Sigmoid colon (tissue), 7 donors: ENCODE measurements around the gene NOVA2. TPM values are rescaled to one million over a fixed set of nuclear protein-coding genes. Genes with fewer than 3 reads are reported as not detected.

Experiments
- DNase-seq: peaks from one replicate; pipeline ENCODE4 v3.0.0-alpha.2; 2019
- H3K27ac ChIP-seq, 4 donors: fragments of 200-600 bp; sonication (generic); one replicate each; pipeline ENCODE4 v1.5.1; 2016 to 2019; ENCODE audit warnings: mild to moderate bottlenecking in 1 of 4
- H3K27me3 ChIP-seq, 3 donors: fragments of 200-600 bp; sonication (generic); one replicate each; pipeline ENCODE4 v1.5.1; 2019; ENCODE audit warnings: mild to moderate bottlenecking in 1 of 3
- H3K36me3 ChIP-seq, 4 donors: fragments of 200-600 bp; sonication (generic); one replicate each; pipeline ENCODE4 v1.5.1; 2016 to 2019
- H3K4me1 ChIP-seq, 4 donors: fragments of 200-600 bp; sonication (generic); one replicate each; pipeline ENCODE4 v1.5.1; 2017 to 2019
- H3K4me3 ChIP-seq, 4 donors: fragments of 200-600 bp; sonication (generic); one replicate each; pipeline ENCODE4 v1.5.1; 2017 to 2019; ENCODE audit warnings: mild to moderate bottlenecking in 2 of 4, moderate library complexity in 1 of 4
- H3K9me3 ChIP-seq, 4 donors: fragments of 200-600 bp in 3 of 4; sonication (generic) in 3 of 4; one replicate each; pipeline versions ENCODE4 v1.5.1 to v1.6.1; 2013 to 2019
- EP300 ChIP-seq, 4 donors: sonication (generic); formaldehyde crosslinking; IDR thresholded peaks; one replicate each; pipeline ENCODE4 v1.6.1; 2017; ENCODE audit warnings: antibody characterized with exemption in 4 of 4
- POLR2A ChIP-seq, 2 donors: fragments of 450-650 bp; IDR thresholded peaks; one replicate each; pipeline ENCODE4 v1.6.1; 2016; ENCODE audit warnings: antibody characterized with exemption in 2 of 2, mild to moderate bottlenecking in 2 of 2, moderate library complexity in 2 of 2
- POLR2AphosphoS5 ChIP-seq, 4 donors: sonication (generic); formaldehyde crosslinking; IDR thresholded peaks; one replicate each; pipeline ENCODE4 v1.6.1; 2017; ENCODE audit warnings: antibody characterized with exemption in 4 of 4
- WGBS, 2 donors: extraction: QIAGEN DNeasy Blood & Tissue Kit; methylation state at CpG; one replicate each; pipeline ENCODE4 v1.1.7; 2013; 5-methylcytosine and 5-hydroxymethylcytosine counted together
- intact Hi-C: fragments of 100-400 bp; cut with DNase I; formaldehyde crosslinking; loops from one replicate; pipeline ENCODE4 v1.15.1; 2023
- polyA plus RNA-seq, 3 donors: library from polyadenylated mRNA; stranded (reverse); fragments of 200-250 nt; gene quantifications; one replicate each; pipeline ENCODE4 v1.2.3, GENCODE V29; 2013
- total RNA-seq, 4 donors: library from RNA; depleted of rRNA; stranded (reverse); fragments of >200 nt; gene quantifications; one replicate each; pipeline ENCODE4 v1.1.0, GENCODE V29; 2016
- TF ChIP-seq, protein P1 (sequence below), 4 experiments: fragments of 450-650 bp in 3 of 4; fragments of 200-600 bp in 1 of 4; IDR thresholded peaks; one replicate each; pipeline ENCODE4 v1.5.1; 2016 to 2019; ENCODE audit warnings: antibody characterized with exemption in 4 of 4, mild to moderate bottlenecking in 3 of 4, moderate library complexity in 2 of 4
- donor health status: healthy with polysubstance abuse.
- donor health status: Bipolar disorder and iron deficiency.
- donor health status: healthy.

NOVA2 gene
- total and polyA plus RNA-seq, 7 donors = 0.23 to 3.0 (median 0.68) TPM

DNA sequence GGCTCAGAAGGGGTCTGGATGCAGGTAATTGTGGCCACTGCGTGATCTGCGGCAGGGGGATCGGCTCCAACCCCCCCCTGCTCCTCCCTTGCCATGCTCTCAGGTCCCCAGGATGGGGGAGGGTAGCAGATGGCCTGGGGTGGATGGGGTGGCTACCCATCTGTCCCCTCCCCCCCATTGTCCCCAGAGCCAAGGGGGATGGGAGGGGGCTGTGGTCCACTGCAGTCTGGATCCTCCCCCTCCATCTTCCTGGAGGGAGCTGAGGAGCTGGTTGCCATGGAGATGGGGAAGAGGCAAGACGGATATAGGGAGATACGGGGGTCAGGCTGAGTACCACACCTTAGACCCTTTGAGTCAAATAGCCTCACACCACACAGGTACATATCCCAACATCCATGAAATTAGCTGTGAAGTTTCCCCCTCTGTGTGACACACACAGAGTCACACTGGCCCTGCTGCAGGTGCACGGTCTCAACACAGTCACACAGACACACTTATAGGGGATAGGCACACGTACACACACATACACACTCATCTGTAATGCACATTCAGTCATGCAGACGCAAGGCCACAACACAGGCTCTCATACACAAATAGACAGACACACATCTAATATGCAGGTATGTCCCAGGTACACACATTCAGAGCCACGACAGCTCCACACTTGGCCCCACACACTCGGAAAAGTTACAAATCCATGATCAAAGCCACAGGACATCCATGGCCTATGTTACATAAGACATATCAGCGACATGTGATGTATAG lies 1.8 kb upstream of the NOVA2 start:
- TF ChIP-seq EP300 (IDR thresholded peaks at IDR 0.05) = no peak
- no peak for TF ChIP-seq POLR2AphosphoS5 (IDR thresholded peaks at IDR 0.05)
- TF ChIP-seq, protein P1, sequence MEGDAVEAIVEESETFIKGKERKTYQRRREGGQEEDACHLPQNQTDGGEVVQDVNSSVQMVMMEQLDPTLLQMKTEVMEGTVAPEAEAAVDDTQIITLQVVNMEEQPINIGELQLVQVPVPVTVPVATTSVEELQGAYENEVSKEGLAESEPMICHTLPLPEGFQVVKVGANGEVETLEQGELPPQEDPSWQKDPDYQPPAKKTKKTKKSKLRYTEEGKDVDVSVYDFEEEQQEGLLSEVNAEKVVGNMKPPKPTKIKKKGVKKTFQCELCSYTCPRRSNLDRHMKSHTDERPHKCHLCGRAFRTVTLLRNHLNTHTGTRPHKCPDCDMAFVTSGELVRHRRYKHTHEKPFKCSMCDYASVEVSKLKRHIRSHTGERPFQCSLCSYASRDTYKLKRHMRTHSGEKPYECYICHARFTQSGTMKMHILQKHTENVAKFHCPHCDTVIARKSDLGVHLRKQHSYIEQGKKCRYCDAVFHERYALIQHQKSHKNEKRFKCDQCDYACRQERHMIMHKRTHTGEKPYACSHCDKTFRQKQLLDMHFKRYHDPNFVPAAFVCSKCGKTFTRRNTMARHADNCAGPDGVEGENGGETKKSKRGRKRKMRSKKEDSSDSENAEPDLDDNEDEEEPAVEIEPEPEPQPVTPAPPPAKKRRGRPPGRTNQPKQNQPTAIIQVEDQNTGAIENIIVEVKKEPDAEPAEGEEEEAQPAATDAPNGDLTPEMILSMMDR (IDR thresholded peaks at IDR 0.05) = no peak
- TF ChIP-seq POLR2A (IDR thresholded peaks at IDR 0.05) = no peak
- DNase-seq = no peak
- no peak overlapping the region for H3K27ac ChIP-seq
- H3K4me1 ChIP-seq = peaks cover 0 to 12% (median 11%) of the 10 kb centered on the region in 4 donors
- peaks cover 19 to 61% (median 58%) of the 10 kb centered on the region in 3 donors for H3K27me3 ChIP-seq
- H3K36me3 ChIP-seq = no peaks in the 10 kb centered on the region
- intact Hi-C loops = no loop called here
- no peaks in the 10 kb centered on the region for H3K9me3 ChIP-seq
- WGBS, 2 donors = 66 to 71% methylated on average over 11 of the region's 11 CpGs
- H3K4me3 ChIP-seq = no peak overlapping the region

DNA sequence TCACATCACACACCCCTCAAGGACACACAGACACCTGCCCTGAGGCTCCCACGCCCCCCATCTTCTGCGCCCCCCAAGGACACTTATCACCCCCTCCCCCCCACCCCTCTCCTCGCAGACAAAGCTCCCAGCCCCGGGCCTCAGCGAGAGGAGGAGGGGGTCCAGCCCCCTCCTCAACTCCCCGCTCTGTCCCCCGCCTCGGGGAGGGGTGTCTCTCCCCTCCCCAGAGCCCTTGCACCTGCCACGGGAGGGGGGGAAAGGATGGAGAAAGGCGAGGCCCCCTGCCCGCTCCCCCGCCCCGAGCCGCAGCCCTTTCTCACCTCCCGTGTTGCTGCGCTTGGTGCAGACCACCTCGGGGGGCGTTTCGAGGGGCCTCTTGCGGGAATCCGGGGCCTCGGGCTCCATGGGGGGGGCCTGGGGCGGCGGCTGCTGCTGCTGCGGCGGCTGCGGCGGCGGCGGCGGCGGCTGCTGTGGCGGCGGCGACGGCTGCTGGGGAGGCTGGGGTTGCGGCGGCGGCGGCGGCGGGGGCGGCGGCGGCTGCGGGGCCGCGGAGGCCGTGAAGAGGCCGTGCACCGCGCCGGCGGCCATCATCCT lies 621 bp downstream of the NOVA2 start:
- 2% methylated on average over 46 to 49 of the region's 54 CpGs for WGBS, 2 donors
- no peaks in the 10 kb centered on the region for H3K36me3 ChIP-seq
- peak overlapping the region in 3 of 4 donors; percentile 21 to 65 (median 37) for H3K27ac ChIP-seq
- peaks cover 19 to 72% (median 60%) of the 10 kb centered on the region in 3 donors for H3K27me3 ChIP-seq
- intact Hi-C loops = no loop called here
- TF ChIP-seq, protein P1 (IDR thresholded peaks at IDR 0.05) = no peak
- TF ChIP-seq EP300 (IDR thresholded peaks at IDR 0.05) = no peak
- no peak for TF ChIP-seq POLR2AphosphoS5 (IDR thresholded peaks at IDR 0.05)
- TF ChIP-seq POLR2A (IDR thresholded peaks at IDR 0.05) = no peak
- no peaks in the 10 kb centered on the region for H3K9me3 ChIP-seq
- DNase-seq = no peak
- H3K4me1 ChIP-seq = peaks cover 0 to 12% (median 11%) of the 10 kb centered on the region in 4 donors
- H3K4me3 ChIP-seq = peak overlapping the region in 3 of 4 donors; percentile 29 to 40 (median 39)

DNA sequence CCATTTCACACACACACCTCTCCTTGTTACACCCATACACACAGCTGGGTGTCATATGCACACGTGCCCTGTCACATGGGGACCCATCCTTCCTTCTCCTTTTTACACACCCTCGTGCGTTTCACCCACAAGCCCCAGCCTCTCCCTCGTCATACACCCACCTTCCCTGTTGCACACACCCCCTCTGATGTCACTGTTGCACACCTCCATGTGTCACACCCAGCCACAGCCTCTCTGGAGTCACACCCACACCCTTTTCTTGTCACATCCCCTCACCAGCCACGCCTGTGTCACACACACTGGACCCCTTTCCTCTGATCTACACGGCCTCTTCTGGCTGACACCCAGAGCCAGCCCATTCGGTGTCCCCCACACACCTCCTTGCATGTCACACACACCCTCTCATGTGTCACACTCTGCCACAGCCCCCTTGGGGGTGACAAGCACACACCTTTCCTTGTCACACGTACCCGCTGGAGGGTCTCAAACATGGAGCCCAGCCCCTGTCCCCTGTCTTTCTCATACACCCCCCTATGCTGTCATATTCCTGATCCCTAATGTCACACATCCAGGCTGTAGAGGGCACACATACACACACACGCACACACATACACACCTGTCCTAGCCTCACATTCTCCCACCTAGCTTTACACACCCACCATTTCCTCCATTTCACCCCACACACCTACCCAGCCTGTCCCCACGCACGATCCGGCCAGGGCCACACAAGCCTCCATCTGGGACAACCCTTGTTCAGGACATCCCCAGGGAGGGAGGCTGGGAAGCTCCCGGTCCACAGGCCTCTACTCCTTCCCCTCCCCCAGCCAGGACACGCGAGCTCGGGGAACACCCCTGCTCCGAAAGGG lies 1.4 kb downstream of the NOVA2 start:
- H3K27me3 ChIP-seq = peaks cover 19 to 76% (median 60%) of the 10 kb centered on the region in 3 donors
- no peak for TF ChIP-seq EP300 (IDR thresholded peaks at IDR 0.05)
- TF ChIP-seq POLR2AphosphoS5 (IDR thresholded peaks at IDR 0.05) = no peak
- TF ChIP-seq POLR2A (IDR thresholded peaks at IDR 0.05) = no peak
- TF ChIP-seq, protein P1 (IDR thresholded peaks at IDR 0.05) = no peak

DNA sequence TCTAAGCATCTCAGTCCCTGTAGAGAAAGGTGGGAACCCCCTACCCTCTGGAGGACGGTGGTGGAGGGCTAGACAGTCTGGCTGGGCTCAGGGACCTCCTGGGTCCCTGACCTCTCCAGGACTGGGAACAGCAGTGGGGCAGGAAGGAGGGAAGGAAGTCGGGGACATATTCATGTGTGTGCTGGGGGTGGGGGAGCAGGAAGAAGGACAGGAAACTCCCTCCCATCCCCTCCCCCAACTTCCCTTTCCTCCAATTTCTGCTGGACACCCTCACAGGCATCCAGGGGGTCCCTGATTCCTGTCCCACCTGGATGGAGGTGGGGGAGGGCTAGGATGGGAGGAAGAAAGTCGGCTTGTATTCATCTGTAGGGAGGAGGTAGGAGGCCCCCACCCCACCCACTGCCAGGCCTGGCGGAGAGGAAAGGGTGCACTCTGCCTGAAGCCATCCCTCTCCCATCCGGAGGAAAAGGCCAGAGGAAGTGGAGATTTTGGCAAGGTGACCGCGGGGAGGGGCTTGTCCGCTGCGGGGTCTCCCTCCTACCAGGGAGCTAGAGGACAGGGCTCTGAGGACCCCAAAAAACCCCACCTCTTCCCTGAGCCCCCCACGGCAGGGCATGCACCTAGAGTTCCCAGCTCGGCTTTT lies 2.3 kb downstream of the NOVA2 start:
- Histone ChIP-seq H3K4me1 (peaks cover 0 to 12% (median 11%) of the 10 kb centered on the region in 4 donors), H3K36me3 (no peaks in the 10 kb centered on the region), H3K9me3 (no peaks in the 10 kb centered on the region), H3K27ac (peak overlapping the region in 1 of 4 donors; percentile 20), H3K4me3 (peak overlapping the region in 1 of 4 donors; percentile 39), H3K27me3 (peaks cover 19 to 83% (median 55%) of the 10 kb centered on the region in 3 donors)
- intact Hi-C loops = no loop called here
- no peak for DNase-seq
- TF ChIP-seq EP300 (IDR thresholded peaks at IDR 0.05) (no peak), POLR2A (IDR thresholded peaks at IDR 0.05) (no peak), POLR2AphosphoS5 (IDR thresholded peaks at IDR 0.05) (no peak)
- TF ChIP-seq, protein P1 (IDR thresholded peaks at IDR 0.05) = no peak
- WGBS, 2 donors = 10 to 11% methylated on average over 11 of the region's 11 CpGs

More for the DNA sequence above, 1.4 kb downstream of the NOVA2 start:
- Histone ChIP-seq H3K27ac (peak overlapping the region in 3 of 4 donors; percentile 21 to 65 (median 37)), H3K4me3 (peak overlapping the region in 3 of 4 donors; percentile 29 to 40 (median 39)), H3K36me3 (no peaks in the 10 kb centered on the region), H3K9me3 (no peaks in the 10 kb centered on the region), H3K4me1 (peaks cover 0 to 12% (median 11%) of the 10 kb centered on the region in 4 donors)
- DNase-seq = no peak
- intact Hi-C loops = no loop called here
- WGBS, 2 donors = 14 to 18% methylated on average over 18 of the region's 18 CpGs
